Measurements from ENCODE around the gene IFI27L2. TPM values are rescaled to one million over a fixed set of nuclear protein-coding genes. Genes with fewer than 3 reads are reported as not detected.
"Not testable (repeated sequence)": the region's sequence is repeated elsewhere in the genome, so short reads cannot be mapped to it uniquely, and the experiment has no call there.

Gene IFI27L2
- total and polyA plus RNA-seq, 2 donors = 16.6 to 77.6 TPM

- Histone ChIP-seq H3K4me1 (ENCODE audit: insufficient read depth) (no peaks in the 10 kb centered on the region), H3K36me3 (ENCODE audit: insufficient read depth) (no peaks in the 10 kb centered on the region), H3K27ac (ENCODE audit: low read depth) (no peak overlapping the region), H3K4me3 (ENCODE audit: low read depth, low read length) (no peak overlapping the region)
- 67% methylated on average over 5 of the region's 5 CpGs for WGBS
- DNase-seq (ENCODE audit: extremely low spot score) = no peak
Measured at GRCh38 chr14:94163796-94164195, 34.4 kb upstream of the IFI27L2 start.

- WGBS = 89% methylated on average over 5 of the region's 5 CpGs
- H3K4me3 ChIP-seq (ENCODE audit: low read depth, low read length) = no peak overlapping the region
- H3K36me3 ChIP-seq (ENCODE audit: insufficient read depth) = no peaks in the 10 kb centered on the region
- no peak for DNase-seq (ENCODE audit: extremely low spot score)
- no peak overlapping the region for H3K27ac ChIP-seq (ENCODE audit: low read depth)
- no peaks in the 10 kb centered on the region for H3K4me1 ChIP-seq (ENCODE audit: insufficient read depth)
Measured at GRCh38 chr14:94162466-94162865, 33.1 kb upstream of the IFI27L2 start.

GRCh38 chr14:94161981-94162380 is 32.6 kb upstream of the IFI27L2 start:
- WGBS = 4% methylated on average over 2 of the region's 2 CpGs
- H3K4me1 ChIP-seq (ENCODE audit: insufficient read depth) = no peaks in the 10 kb centered on the region
- DNase-seq (ENCODE audit: extremely low spot score) = no peak
- no peak overlapping the region for H3K4me3 ChIP-seq (ENCODE audit: low read depth, low read length)
- H3K27ac ChIP-seq (ENCODE audit: low read depth) = no peak overlapping the region
- no peaks in the 10 kb centered on the region for H3K36me3 ChIP-seq (ENCODE audit: insufficient read depth)

GRCh38 chr14:94161058-94161457 is 31.7 kb upstream of the IFI27L2 start:
- WGBS = 50% methylated on average over 2 of the region's 2 CpGs
- no peaks in the 10 kb centered on the region for H3K36me3 ChIP-seq (ENCODE audit: insufficient read depth)
- H3K4me1 ChIP-seq (ENCODE audit: insufficient read depth) = no peaks in the 10 kb centered on the region
- no peak for DNase-seq (ENCODE audit: extremely low spot score)
- H3K27ac ChIP-seq (ENCODE audit: low read depth) = no peak overlapping the region
- no peak overlapping the region for H3K4me3 ChIP-seq (ENCODE audit: low read depth, low read length)

- DNase-seq (ENCODE audit: extremely low spot score) = no peak
- H3K36me3 ChIP-seq (ENCODE audit: insufficient read depth) = no peaks in the 10 kb centered on the region
- H3K4me1 ChIP-seq (ENCODE audit: insufficient read depth) = no peaks in the 10 kb centered on the region
- H3K4me3 ChIP-seq (ENCODE audit: low read depth, low read length) = no peak overlapping the region
- 66% methylated on average over 10 of the region's 10 CpGs for WGBS
- no peak overlapping the region for H3K27ac ChIP-seq (ENCODE audit: low read depth)
Measured at GRCh38 chr14:94158239-94158883, 29.0 kb upstream of the IFI27L2 start.

GRCh38 chr14:94157197-94157596 is 27.8 kb upstream of the IFI27L2 start:
- Histone ChIP-seq H3K4me3 (ENCODE audit: low read depth, low read length) (no peak overlapping the region), H3K4me1 (ENCODE audit: insufficient read depth) (no peaks in the 10 kb centered on the region), H3K27ac (ENCODE audit: low read depth) (no peak overlapping the region), H3K36me3 (ENCODE audit: insufficient read depth) (no peaks in the 10 kb centered on the region)
- no peak for DNase-seq (ENCODE audit: extremely low spot score)

- not testable (repeated sequence) for H3K4me3 ChIP-seq (ENCODE audit: low read depth, low read length); H3K27ac ChIP-seq (ENCODE audit: low read depth); H3K36me3 ChIP-seq (ENCODE audit: insufficient read depth); H3K4me1 ChIP-seq (ENCODE audit: insufficient read depth); DNase-seq (ENCODE audit: extremely low spot score)
- WGBS = 84% methylated on average over 1 of the region's 1 CpG
Measured at GRCh38 chr14:94156143-94156542, 26.7 kb upstream of the IFI27L2 start.

DNA sequence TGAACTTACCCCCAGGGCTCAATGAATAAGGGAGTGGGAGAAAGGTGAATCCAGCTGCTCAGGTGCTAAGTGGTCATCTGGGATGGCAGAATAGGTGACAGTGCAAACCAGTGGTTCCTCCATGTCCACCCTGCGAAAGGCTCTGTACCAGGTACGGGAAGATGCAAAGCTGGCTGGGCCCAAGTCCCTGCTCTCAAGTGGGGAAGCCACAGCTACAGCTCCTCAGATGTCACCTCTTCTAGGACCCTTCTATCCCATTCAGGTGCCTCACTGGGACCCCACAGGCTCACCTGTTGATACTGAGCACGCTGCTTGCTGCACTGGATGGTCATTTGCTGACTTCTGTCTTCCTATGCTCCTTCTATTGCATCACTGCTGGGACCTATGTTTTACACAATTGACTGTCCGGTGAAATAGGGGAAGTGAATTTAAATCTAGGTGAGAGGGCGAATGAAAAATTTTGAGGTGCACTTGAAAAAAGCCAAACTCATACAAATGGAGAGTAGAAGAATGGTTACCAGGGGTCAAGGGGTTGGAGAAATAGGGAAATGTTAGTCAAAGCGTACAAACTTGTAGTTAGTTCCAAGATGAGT is 24.4 kb upstream of the IFI27L2 start:
- H3K4me3 ChIP-seq (ENCODE audit: low read depth, low read length) = no peak overlapping the region
- no peaks in the 10 kb centered on the region for H3K4me1 ChIP-seq (ENCODE audit: insufficient read depth)
- 81% methylated on average over 6 of the region's 6 CpGs for WGBS
- H3K27ac ChIP-seq (ENCODE audit: low read depth) = no peak overlapping the region
- no peak for DNase-seq (ENCODE audit: extremely low spot score)
- no peaks in the 10 kb centered on the region for H3K36me3 ChIP-seq (ENCODE audit: insufficient read depth)

DNA sequence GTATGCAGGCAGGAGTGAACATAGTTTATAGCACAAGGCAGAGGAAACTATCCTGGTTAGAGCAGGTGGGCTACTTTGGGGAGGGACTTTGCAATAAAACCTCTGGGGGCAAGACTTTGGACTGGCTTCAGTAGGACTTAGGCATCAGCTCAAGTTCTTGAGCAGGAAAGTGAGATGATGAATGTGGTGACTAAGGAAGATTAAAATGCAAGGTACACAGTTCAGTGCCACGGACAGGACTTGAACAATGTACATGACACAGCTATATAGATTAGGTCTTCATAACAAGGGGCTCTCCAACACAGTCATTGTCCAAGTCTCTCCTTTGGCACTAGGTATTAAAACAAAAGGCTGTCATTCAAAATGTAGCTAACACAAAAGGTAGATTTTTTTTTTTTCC is 23.3 kb upstream of the IFI27L2 start:
- no peak overlapping the region for H3K27ac ChIP-seq (ENCODE audit: low read depth)
- 64% methylated on average over 1 of the region's 1 CpG for WGBS
- H3K36me3 ChIP-seq (ENCODE audit: insufficient read depth) = no peaks in the 10 kb centered on the region
- H3K4me1 ChIP-seq (ENCODE audit: insufficient read depth) = no peaks in the 10 kb centered on the region
- no peak overlapping the region for H3K4me3 ChIP-seq (ENCODE audit: low read depth, low read length)
- no peak for DNase-seq (ENCODE audit: extremely low spot score)

- 67% methylated on average over 6 of the region's 6 CpGs for WGBS
- DNase-seq (ENCODE audit: extremely low spot score) = no peak
- Histone ChIP-seq H3K27ac (ENCODE audit: low read depth) (no peak overlapping the region), H3K4me3 (ENCODE audit: low read depth, low read length) (no peak overlapping the region), H3K4me1 (ENCODE audit: insufficient read depth) (no peaks in the 10 kb centered on the region), H3K36me3 (ENCODE audit: insufficient read depth) (no peaks in the 10 kb centered on the region)
Measured at GRCh38 chr14:94145902-94146527, 16.6 kb upstream of the IFI27L2 start.

DNA sequence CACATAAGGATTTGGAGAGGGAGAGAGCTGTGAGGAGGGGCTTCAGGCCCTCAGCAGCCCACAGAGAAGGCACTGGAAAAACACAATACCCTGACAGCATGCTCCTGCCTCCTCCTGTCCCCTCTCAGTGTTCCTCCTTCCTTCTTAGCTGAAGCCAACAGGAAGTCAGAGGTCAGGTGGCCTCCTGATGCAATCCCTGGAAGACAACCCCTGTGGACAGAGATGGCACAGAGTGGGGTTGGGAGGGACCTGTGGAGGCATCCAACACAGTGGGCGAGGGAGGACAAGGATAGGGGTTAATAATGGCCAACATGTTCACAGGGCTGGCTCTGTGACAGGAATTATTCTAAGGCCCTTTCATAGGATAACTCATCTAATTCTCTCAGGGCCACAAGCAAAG is 15.4 kb upstream of the IFI27L2 start:
- H3K27ac ChIP-seq (ENCODE audit: low read depth) = no peak overlapping the region
- WGBS = 63% methylated on average over 1 of the region's 1 CpG
- DNase-seq (ENCODE audit: extremely low spot score) = no peak

GRCh38 chr14:94143711-94144110 is 14.3 kb upstream of the IFI27L2 start:
- Histone ChIP-seq H3K4me3 (ENCODE audit: low read depth, low read length) (no peak overlapping the region), H3K27ac (ENCODE audit: low read depth) (no peak overlapping the region), H3K36me3 (ENCODE audit: insufficient read depth) (no peaks in the 10 kb centered on the region), H3K4me1 (ENCODE audit: insufficient read depth) (no peaks in the 10 kb centered on the region)
- DNase-seq (ENCODE audit: extremely low spot score) = no peak
- WGBS = 91% methylated on average over 4 of the region's 4 CpGs

More for the DNA sequence above, 15.4 kb upstream of the IFI27L2 start:
- H3K4me3 ChIP-seq (ENCODE audit: low read depth, low read length) = no peak overlapping the region
- no peaks in the 10 kb centered on the region for H3K4me1 ChIP-seq (ENCODE audit: insufficient read depth)
- no peaks in the 10 kb centered on the region for H3K36me3 ChIP-seq (ENCODE audit: insufficient read depth)

GRCh38 chr14:94143239-94143638 is 13.8 kb upstream of the IFI27L2 start:
- Histone ChIP-seq H3K27ac (ENCODE audit: low read depth) (no peak overlapping the region), H3K4me1 (ENCODE audit: insufficient read depth) (no peaks in the 10 kb centered on the region), H3K36me3 (ENCODE audit: insufficient read depth) (no peaks in the 10 kb centered on the region), H3K4me3 (ENCODE audit: low read depth, low read length) (no peak overlapping the region)
- 67% methylated on average over 3 of the region's 3 CpGs for WGBS
- no peak for DNase-seq (ENCODE audit: extremely low spot score)

DNA sequence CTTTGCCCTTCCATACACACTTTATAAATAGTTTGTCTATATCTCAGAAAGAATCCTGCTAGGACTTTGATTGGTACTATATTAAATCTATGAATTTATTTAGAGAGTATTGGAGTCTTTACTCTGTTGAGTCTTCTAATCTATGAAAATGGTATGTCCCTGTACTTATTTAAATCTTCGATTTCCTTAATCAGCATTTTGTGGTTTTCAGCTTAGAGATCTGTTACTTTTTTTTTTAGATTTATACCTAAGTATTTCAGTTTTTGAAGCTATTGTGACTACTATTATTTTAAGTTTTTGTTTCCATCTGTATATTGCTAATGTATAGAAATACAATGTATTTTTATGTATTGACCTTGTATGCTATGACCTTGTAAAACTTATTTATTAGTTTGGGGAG is 13.4 kb upstream of the IFI27L2 start:
- Histone ChIP-seq H3K36me3 (ENCODE audit: insufficient read depth) (no peaks in the 10 kb centered on the region), H3K4me3 (ENCODE audit: low read depth, low read length) (no peak overlapping the region), H3K4me1 (ENCODE audit: insufficient read depth) (no peaks in the 10 kb centered on the region), H3K27ac (ENCODE audit: low read depth) (no peak overlapping the region)
- DNase-seq (ENCODE audit: extremely low spot score) = no peak
- WGBS = 86% methylated on average over 1 of the region's 1 CpG

All from urinary bladder (tissue), 4 donors.